ENCODE results near the gene RNF152.
"Not testable (repeated sequence)": the region's sequence is repeated elsewhere in the genome, so short reads cannot be mapped to it uniquely, and the experiment has no call there.

RNF152 gene

DNA sequence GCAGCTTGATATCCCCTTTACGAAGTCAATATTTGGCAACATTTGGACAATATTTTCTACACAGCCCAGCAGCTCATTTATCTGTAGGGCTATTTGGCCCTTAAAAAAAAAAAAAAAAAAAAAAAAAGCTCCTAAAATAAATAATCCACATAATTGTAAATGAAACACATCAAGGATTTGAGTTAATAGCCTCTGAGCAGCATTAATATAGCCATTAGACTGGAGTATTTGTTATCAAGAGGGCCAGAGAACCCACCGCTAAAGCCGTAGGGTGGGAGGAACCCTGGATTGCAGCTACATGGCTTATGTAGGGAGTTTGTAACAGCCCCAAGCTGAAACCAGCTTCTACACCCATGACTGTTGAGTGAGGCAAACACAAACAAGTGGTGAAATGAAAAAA is 84.5 kb downstream of the RNF152 start:
- no peak for DNase-seq

DNA sequence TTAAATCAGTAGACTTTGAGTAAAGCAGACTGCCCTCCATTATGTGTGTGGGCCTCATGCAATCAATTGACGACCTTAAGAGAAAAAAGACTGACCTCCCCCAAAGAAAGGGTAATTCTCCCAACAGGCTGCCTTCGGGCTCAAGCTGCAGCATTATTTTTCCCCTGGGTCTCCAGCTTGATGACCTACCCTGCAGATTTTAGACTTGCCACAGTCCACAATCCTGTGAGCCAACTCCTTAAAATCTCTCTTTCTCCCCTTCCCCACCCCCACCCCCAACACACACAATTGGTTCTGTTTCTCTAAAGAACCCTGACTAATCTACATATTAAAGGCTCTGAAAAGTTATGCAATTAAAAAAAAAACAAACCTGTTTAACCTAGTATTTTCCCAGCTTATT is 89.4 kb downstream of the RNF152 start:
- no peak for DNase-seq

DNA sequence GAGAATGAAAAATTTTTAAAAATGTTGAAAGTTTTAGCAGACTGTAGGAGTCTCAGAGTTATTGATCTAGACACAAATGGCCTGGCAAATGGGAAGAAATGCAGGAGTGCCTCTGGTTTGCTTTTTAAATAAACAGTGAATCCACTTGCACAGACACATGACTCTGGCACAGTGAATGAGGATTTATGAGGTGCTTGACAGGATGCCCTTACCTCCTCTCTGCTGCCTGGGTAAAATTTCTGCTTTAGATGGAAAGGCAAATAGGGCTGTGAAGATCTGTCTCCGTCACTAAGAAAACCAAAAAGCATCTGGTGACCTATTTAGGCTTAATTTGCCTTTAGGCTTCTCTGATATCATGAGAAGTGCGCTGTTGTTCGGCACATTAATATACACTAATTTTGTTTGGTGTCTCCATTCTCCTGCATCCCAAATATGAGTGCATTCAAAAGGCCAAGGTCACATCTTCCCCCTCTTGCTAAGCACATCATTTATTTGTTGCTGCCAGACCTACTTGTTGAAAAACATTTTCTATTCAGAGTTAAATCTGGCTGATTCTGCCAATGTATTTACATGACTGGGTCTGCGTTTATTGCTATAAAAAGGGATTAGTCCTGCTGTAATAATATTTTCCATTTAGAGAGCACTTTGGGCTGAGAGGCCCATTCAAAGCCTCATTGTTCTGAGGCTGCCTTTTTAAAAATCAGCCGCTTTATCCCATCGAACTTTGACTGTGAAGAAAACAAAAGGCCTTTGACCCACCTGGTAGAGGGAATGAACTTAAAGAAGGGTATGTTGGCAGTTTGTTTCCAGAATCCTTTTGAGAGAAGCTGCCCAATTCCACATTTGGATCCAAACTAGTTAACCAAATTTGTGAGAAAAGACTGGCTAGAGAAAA is 94.9 kb downstream of the RNF152 start:
- no peak for DNase-seq

DNA sequence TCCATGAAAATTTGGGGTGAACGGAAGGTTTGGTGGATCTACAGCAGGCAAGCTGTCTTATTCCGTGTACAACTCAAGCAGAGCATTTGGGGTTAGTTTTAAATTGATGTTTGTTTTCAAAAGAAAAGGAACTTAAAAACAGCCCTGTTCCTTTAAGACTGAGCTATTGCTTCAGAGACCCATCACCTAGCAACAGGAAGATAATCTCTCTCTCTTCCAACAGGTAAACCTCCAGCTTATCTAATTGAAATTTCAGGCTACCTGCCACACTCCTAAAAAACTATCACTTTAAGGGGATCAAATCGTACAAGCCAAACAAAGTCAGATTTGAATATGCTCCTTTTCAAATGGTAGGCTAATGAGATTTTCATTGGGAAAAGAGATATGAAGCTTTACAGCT is 101.8 kb downstream of the RNF152 start:
- DNase-seq = no peak

DNA sequence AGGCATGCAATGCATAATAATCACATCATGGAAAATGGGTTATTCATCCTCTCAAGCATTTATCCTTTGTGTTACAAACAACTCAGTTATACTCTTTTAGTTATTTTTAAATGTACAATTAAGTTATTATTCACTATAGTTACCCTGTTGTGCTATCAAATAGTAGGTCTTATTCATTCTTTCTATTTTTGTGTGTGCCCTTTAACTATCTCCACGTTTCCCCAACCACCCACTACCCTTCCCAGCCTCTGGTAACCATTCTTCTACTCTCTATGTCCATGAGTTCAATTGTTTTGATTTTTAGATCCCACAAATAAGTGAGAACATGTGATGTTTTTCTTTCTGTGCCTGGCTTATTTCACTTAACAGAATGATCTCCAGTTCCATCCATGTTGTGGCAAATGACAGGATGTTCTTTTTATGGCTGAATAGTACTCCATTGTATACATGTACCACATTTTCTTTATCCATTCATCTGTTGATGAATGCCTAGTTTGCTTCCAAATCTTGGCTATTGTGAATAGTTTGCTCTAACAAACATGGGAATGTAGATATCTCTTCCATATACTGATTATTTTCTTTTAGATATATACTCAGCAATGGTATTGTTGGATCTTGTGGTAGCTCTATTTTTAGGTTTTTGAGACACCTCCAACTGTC is 105.7 kb downstream of the RNF152 start:
- not testable (repeated sequence) for DNase-seq

DNA sequence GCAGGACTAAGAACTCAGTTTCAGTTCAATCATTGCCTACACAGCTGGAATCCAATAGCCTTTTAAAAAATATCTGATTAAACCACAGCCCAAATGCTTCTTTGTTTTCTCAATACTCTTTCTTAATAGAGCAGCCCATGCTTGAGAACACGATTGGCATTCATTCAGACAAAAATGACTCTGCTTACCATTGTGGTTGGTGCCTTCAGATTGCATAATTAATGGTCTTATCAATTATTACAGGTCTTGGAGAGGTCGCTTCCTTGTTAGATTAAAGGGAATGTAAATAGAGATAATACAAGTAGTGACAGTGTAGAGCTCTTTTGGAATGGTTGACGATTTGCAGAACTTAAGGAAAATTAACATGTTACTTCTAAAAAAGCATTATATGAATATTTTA is 107.2 kb downstream of the RNF152 start:
- no peak for DNase-seq

DNA sequence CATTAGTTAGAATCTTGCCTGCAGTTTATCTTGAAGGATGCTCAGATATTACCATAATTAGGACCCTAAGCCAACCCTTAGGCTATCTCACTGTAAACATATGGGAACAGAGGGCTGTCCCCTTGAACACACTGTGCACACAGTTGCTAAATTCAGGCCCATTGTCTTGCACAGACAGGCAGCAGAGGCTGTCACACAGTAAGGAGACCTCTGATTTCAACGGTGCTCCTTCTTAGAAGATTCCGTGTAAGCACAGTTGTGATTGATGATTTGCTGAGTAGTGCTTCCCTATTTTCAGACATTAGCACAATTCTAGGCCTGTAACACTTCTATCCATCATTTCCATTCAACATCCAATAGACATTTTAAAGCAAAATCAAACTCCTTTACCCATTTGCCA is 108.0 kb downstream of the RNF152 start:
- DNase-seq = no peak

DNA sequence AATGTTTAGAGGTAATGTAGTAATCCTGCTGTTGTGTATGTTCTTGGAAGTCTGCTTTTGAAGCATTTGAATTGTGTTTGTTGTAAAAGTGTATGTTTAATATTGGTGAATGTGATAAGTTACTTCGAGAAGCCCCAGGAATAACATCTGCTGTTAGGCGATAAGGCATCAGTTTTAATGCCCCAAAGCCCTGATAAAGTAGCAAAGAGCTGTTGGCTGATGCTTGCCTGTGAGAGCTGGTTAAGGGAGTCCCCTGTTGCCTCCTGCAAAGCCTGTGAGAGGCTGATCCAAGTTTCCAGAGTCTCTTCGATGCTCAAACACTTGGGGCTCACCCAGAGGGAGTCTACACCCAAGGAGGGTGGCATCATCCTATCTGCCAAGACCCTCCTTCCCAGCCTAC is 110.3 kb downstream of the RNF152 start:
- DNase-seq = no peak

DNA sequence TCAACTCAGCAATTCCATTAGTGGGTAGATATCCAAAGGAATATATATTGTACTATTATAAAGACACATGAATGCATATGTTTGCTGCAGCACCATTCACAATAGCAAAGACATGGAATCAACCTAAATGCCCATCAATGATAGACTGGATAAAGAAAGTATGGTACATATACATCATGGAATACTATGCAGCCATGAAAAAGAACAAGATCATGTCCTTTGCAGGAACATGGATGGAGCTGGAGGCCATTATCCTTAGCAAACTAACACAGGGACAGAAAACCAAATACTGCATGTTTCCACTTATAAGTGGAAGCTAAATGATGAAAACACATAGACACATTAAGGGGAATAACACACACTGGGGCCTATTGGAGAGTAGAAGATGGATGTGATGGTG is 116.6 kb downstream of the RNF152 start:
- not testable (repeated sequence) for DNase-seq

DNA sequence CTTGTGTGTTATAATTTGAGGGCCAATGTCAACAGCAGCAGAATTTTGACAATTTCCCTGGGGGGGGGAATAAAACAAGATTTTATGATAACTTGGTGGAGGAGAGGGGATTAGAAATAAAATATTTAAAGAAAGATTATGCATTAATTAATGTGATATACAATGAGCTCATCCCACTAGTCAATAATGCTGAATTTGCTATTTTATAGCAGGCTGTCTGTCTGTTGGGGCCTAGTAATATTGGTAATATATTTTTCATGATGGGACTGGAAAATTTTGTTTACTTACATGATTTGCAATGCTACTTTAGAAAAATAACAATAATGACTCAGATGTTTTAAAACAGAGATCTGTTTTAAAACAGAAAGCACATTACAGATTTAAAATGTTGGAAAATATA is 118.0 kb downstream of the RNF152 start:
- DNase-seq = no peak

DNA sequence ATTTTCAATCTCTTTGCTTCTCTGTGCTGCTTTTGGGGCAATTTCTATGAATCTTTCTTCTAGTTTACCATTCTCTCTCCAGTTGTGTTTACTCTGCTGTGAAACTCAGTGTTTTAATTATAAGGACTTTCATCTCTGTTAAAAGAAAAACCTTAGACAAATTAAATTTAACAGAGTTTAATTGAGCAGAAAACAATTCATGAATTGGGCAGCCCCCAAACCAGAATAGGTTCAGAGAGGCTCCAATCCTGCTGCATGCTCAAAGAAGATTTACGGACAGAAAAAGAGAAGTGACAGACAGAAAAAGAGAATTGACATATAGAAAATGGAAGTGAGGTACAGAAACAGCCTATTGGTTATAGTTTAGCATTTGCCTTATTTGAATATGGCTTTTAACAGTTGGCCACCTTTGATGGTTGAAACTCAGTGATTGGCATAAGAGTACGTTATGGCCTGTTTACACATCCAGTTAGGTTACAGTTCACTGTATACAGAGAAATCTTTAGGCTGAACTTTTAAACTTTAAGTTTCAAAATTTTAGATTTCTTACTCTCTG is 120.4 kb downstream of the RNF152 start:
- DNase-seq = no peak

DNA sequence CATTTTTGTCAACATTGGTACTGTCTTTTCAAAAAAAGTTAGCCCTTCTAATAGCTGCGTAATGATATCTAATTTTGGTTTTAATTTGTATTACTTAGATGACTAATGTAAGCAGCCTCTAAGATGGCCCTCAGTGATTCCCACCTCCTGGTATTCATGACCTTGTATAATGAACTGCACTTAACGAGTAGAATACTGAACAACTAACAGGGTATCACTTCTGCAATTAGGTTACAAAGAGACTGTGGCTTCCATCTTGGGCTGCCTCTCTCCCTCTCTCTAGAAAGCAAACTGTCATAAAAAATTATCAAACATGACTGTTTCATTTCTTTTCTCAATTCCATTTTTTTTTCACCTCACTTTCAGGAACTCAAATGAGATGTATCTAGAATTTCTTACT is 120.9 kb downstream of the RNF152 start:
- DNase-seq = no peak

DNA sequence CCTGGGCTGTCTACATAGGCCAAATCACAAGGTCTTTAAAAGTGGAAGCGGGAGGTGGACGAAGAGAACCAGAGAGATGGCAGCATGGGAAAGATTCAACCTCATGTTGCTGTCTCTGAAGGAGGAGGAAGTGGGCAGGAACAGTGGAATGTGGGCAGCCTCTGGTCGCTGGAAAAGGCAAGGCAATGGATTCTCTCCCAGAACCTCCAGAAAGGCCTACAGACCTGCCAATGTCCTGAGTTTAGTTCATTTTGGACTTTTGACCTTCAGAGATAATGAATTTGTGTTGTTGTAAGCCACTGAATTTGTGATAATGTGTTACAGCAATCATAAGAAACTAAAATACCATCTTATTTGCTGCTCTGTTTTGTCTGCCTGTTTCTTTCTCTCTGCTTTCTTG is 122.5 kb downstream of the RNF152 start:
- DNase-seq = no peak

DNA sequence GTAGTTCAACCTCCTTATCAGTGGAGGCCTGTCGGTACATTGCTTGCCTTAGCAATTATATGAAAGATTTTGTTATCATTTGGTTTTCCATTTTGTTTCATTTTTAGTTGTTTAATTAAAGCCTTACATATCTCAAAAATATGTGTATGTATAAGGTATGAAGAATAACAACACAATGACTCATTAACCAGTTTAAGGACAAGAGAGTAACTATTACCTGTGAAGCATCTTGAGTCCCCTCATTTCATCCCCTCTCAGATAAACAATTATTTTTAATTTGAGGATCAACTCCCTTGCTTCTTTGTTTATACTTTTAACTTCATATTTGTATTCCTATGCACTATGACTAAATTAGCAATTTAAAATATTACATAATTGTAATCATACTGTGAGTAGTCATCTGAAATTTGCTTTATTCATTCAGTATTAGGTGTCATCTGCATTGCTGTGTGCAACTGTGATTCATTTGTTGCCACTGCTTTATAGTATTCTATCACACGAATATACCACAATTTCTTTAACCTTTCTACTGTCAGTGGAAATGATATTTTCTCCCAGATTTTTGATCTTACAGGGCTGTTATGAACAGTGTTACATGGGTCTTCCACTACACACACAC is 126.4 kb downstream of the RNF152 start:
- DNase-seq = no peak

DNA sequence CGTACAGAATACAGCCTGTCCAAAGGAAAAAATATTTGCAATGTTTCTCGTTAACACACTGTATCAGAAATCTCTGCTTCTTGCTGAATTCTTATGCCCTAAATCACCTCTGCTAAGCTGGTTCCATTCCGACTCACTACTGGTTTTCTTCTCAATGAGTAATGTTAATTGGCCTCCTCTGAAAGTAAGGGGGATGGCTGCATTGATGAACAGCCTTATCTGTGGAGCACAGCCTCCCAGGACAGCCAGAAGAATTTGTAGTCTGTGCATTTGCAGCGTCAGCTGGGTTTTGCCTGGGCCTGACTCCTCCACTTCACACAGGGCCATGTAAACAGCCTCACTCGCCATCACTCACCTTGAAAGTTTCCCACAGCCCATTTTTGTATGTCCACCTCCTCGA is 127.7 kb downstream of the RNF152 start:
- DNase-seq = no peak

DNA sequence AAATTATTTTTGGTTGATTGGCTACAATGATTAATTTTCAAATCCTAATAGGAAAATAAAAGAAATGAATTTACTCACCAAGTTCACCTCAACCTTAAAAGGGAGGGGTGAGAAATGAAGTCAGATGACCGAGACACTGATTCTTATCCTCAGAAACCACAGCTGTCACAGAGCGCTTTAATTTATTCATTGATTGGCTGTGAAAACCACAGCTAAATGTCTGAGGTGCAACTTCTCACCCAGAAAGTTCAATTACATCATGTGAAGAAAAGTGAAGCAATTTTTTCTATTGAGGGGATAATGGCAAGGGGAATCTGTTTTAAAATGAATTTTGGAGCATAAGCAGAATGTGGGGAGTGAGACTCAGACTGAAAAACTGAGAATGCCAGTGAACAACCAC is 128.4 kb downstream of the RNF152 start:
- no peak for DNase-seq

DNA sequence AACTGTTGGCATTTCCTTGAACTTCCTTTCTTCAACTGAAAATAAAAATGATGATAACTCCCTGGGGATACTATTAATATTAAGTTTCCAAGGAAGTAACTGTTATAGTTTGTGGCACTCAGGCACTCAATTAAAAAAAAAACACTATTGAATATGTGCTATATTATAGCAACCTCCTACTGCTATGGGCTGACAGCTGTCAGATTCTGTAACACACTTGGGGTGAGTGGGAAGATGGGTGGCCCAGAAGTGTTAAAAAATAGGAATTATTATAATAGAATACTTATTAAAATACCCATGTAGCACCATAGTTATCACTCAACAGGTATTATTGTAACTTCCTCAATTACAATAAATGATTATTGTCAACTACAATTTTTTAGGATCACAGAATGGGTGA is 130.9 kb downstream of the RNF152 start:
- no peak for DNase-seq
